ENCODE results near the gene UNC80. TPM values are rescaled to one million over a fixed set of nuclear protein-coding genes. Genes with fewer than 3 reads are reported as not detected.

Gene UNC80
- polyA plus RNA-seq, 1 of the 3 experiments (the other 2 are of a cell fraction), result 0.59 TPM

GRCh38 chr2:209933499-209934483 lies 162.2 kb downstream of the UNC80 start (continued):
- TF ChIP-seq RAD21 (IDR thresholded peaks at IDR 0.05; ENCODE audit: low read length) (peak; percentile 22; the same call in 1 of the 2 replicates), MXI1 (IDR thresholded peaks at IDR 0.05; ENCODE audit: low read depth, low read length) (no peak), NRF1 (IDR thresholded peaks at IDR 0.05; ENCODE audit: low read depth, low read length) (no peak), RFX5 (IDR thresholded peaks at IDR 0.05; ENCODE audit: low read length) (peak; percentile 63)

- H3K4me1 ChIP-seq (ENCODE audit: control insufficient read depth in 1 of 2, insufficient read depth in 2 of 2, low read depth in 1 of 2, low read length in 1 of 2), result peaks cover 5% of the 10 kb centered on the region in 2 experiments; a peak in 3 of 4 replicates
- ChIA-PET POLR2A (no interaction called here), CTCF (no interaction called here)
- H3K79me2 ChIP-seq (ENCODE audit: insufficient read depth), result no peaks in the 10 kb centered on the region
- H3K9ac ChIP-seq, result no peak overlapping the region
- no peaks in the 10 kb centered on the region for H3K9me2 ChIP-seq
- no peaks in the 10 kb centered on the region for H3K9me3 ChIP-seq
- H3K27ac ChIP-seq (ENCODE audit: low read depth in 2 of 2, low read length in 1 of 2), result no peak overlapping the region
- no peak for DNase-seq
- H3K4me3 ChIP-seq (ENCODE audit: low read depth in 2 of 2, low read length in 1 of 2), result no peak overlapping the region
- H3K4me2 ChIP-seq, result no peak overlapping the region
- H4K20me1 ChIP-seq (ENCODE audit: insufficient read depth), result no peaks in the 10 kb centered on the region
- TF ChIP-seq SIN3A (IDR thresholded peaks at IDR 0.05; ENCODE audit: borderline replicate concordance, low read depth, low read length) (no peak), MXI1 (IDR thresholded peaks at IDR 0.05; ENCODE audit: low read depth, low read length) (no peak), SMC3 (IDR thresholded peaks at IDR 0.05; ENCODE audit: low read depth, low read length) (peak; percentile 34), RAD21 (IDR thresholded peaks at IDR 0.05; ENCODE audit: low read length) (peak; percentile 56), FOSL2 (IDR thresholded peaks at IDR 0.05; ENCODE audit: borderline replicate concordance, low read depth) (no peak), CTCF (IDR thresholded peaks at IDR 0.05) (peak; percentile 57)
- 79% methylated on average over 3 of the region's 3 CpGs for WGBS (ENCODE audit: low lambda C conversion rate)
- H3F3A ChIP-seq (replicated peaks; ENCODE audit: insufficient read depth), result peaks cover 23% of the 10 kb centered on the region
- no peak overlapping the region for H2AFZ ChIP-seq (ENCODE audit: low read depth)
- no peaks in the 10 kb centered on the region for H3K27me3 ChIP-seq (ENCODE audit: insufficient read depth)
- peaks cover 0 to 4% of the 10 kb centered on the region in 2 experiments for H3K36me3 ChIP-seq (replicated peaks in 1 of 2; ENCODE audit: control insufficient read depth in 1 of 2, insufficient read depth in 2 of 2, low read length in 1 of 2)
These were observed 164.6 kb downstream of the UNC80 start for GRCh38 chr2:209936106-209936666.

GRCh38 chr2:209937893-209938292 lies 166.3 kb downstream of the UNC80 start:
- DNase-seq, result peak; percentile 3
- no peaks in the 10 kb centered on the region for H4K20me1 ChIP-seq (ENCODE audit: insufficient read depth)
- H3K27ac ChIP-seq (ENCODE audit: low read depth in 2 of 2, low read length in 1 of 2), result no peak overlapping the region
- H3K4me2 ChIP-seq, result no peak overlapping the region; the same call in 1 of the 2 replicates
- H3F3A ChIP-seq (replicated peaks; ENCODE audit: insufficient read depth), result peaks cover 23% of the 10 kb centered on the region
- no peaks in the 10 kb centered on the region for H3K79me2 ChIP-seq (ENCODE audit: insufficient read depth)
- H3K9ac ChIP-seq, result no peak overlapping the region
- H3K27me3 ChIP-seq (ENCODE audit: insufficient read depth), result no peaks in the 10 kb centered on the region
- H3K9me3 ChIP-seq, result no peaks in the 10 kb centered on the region
- ChIA-PET POLR2A (no interaction called here), CTCF (interaction anchor here (0.9 to 2.7 kb wide), 3 partner anchors 13 to 257 kb away, joined by 3 to 11 read pairs (median 3); no protein-coding TSS in a partner anchor)
- TF ChIP-seq POLR2AphosphoS5 (IDR thresholded peaks at IDR 0.05; ENCODE audit: low read depth, low read length) (no peak), EZH2phosphoT487 (IDR thresholded peaks at IDR 0.05; ENCODE audit: borderline replicate concordance, low read depth) (no peak), EP300 (IDR thresholded peaks at IDR 0.05; ENCODE audit: borderline replicate concordance in 1 of 2, low read depth in 1 of 2, low read length in 1 of 2) (no peak), NFIC (IDR thresholded peaks at IDR 0.05; ENCODE audit: borderline replicate concordance) (0 out of 2 replicates have a peak, but pooled peaks have one; percentile 25), YY1 (IDR thresholded peaks at IDR 0.05; ENCODE audit: low read depth) (no peak)
- no peak overlapping the region for H2AFZ ChIP-seq (ENCODE audit: low read depth)
- H3K4me3 ChIP-seq (ENCODE audit: low read depth in 2 of 2, low read length in 1 of 2), result no peak overlapping the region
- H3K4me1 ChIP-seq (ENCODE audit: control insufficient read depth in 1 of 2, insufficient read depth in 2 of 2, low read depth in 1 of 2, low read length in 1 of 2), result peaks cover 5% of the 10 kb centered on the region in 2 experiments; a peak in 3 of 4 replicates
- peaks cover 0 to 4% of the 10 kb centered on the region in 2 experiments for H3K36me3 ChIP-seq (replicated peaks in 1 of 2; ENCODE audit: control insufficient read depth in 1 of 2, insufficient read depth in 2 of 2, low read length in 1 of 2)
- H3K9me2 ChIP-seq, result no peaks in the 10 kb centered on the region
